Fibroblast of lung (primary cell): ENCODE results near the gene ABCC6.

Experiments used
- EZH2 ChIP-seq: IDR thresholded peaks from 2 replicates; pipeline ENCODE4 v1.5.1; 2012; ENCODE audit warnings: low read length, control low read depth, mild to moderate bottlenecking; ENCODE audit errors: missing control alignments
- TF ChIP-seq, protein P1 (sequence below), 2 donors: IDR thresholded peaks in 1 of 2; conservative IDR thresholded peaks in 1 of 2; 1 replicate in 1 of 2; 2 replicates in 1 of 2; pipeline ENCODE4 v1.5.1; 2011 to 2012; ENCODE audit warnings: low read length in 2 of 2, control low read depth in 1 of 2, inconsistent platforms in 1 of 2, low read depth in 1 of 2, mild to moderate bottlenecking in 1 of 2

DNA sequence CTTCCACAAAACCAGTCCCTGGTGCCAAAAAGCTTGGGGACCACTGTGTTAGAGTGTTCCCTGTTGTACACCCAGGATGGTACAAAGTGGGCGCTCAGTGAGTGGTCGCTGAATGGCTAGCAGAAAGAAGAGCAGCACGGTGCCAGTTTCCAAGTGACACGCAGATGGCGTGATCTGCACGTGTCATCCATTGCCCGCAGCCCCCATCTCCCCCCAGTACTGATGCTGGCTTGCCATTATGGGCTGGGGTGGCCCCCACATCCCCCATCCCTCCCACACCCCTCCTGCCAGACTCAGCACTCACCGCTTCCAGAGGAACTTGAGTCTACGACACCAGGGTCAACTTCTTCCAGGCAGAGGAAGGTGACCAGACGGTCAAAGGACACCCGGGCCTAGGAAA lies 36.5 kb downstream of the ABCC6 start:
- TF ChIP-seq, protein P1, sequence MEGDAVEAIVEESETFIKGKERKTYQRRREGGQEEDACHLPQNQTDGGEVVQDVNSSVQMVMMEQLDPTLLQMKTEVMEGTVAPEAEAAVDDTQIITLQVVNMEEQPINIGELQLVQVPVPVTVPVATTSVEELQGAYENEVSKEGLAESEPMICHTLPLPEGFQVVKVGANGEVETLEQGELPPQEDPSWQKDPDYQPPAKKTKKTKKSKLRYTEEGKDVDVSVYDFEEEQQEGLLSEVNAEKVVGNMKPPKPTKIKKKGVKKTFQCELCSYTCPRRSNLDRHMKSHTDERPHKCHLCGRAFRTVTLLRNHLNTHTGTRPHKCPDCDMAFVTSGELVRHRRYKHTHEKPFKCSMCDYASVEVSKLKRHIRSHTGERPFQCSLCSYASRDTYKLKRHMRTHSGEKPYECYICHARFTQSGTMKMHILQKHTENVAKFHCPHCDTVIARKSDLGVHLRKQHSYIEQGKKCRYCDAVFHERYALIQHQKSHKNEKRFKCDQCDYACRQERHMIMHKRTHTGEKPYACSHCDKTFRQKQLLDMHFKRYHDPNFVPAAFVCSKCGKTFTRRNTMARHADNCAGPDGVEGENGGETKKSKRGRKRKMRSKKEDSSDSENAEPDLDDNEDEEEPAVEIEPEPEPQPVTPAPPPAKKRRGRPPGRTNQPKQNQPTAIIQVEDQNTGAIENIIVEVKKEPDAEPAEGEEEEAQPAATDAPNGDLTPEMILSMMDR (conservative IDR thresholded peaks at IDR 0.05 in 1 of 2, IDR thresholded peaks at IDR 0.05 in 1 of 2; ENCODE audit: low read depth in 1 of 2, low read length in 2 of 2) = no peak
- no peak for TF ChIP-seq EZH2
